ENCODE measurements around the gene LRRC7. TPM values are rescaled to one million over a fixed set of nuclear protein-coding genes. Genes with fewer than 3 reads are reported as not detected.

LRRC7 gene
- polyA plus RNA-seq, 1 donor from 2014 or later = 141 TPM

DNA sequence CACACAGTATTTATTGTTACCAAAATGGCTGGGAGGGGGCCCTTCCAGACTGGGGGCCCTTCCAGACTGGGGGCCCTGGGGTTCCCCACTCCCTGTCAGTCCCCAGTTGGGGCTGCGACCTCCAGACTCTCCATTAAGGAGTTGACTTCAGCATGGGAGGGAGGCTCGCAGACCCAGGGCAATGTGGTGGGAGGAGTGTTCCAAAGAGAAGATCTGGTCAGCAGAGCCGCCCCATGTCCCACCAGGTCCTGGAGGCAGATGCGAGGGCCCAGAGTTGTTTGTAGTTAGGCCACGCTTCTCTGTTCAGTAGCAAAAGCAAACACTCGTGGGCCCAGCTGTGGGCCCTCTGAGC, 352.2 kb downstream of the LRRC7 start:
- Histone ChIP-seq H3K27ac (ENCODE audit: low read length) (no peak overlapping the region), H3K4me3 (ENCODE audit: low read length) (no peak overlapping the region), H3K9me3 (ENCODE audit: low read length) (no peaks in the 10 kb centered on the region), H3K4me2 (ENCODE audit: low read length) (no peak overlapping the region), H3F3A (ENCODE audit: insufficient read depth, low read length, poor library complexity, severe bottlenecking) (no peaks in the 10 kb centered on the region), H4K20me1 (ENCODE audit: insufficient read depth) (no peaks in the 10 kb centered on the region), H2AFZ (ENCODE audit: low read depth, low read length) (no peak overlapping the region), H3K79me2 (replicated peaks; ENCODE audit: insufficient read depth, low read length) (no peaks in the 10 kb centered on the region), H3K9ac (ENCODE audit: low read length) (no peak overlapping the region), H3K27me3 (ENCODE audit: insufficient read depth, low read depth, low read length) (no peaks in the 10 kb centered on the region), H3K36me3 (ENCODE audit: insufficient read depth, low read length) (no peaks in the 10 kb centered on the region), H3K9me2 (ENCODE audit: insufficient read depth, low read length) (no peaks in the 10 kb centered on the region)
- TF ChIP-seq TAF1 (IDR thresholded peaks at IDR 0.05; ENCODE audit: low read depth) = no peak
- TF ChIP-seq EP300 (conservative IDR thresholded peaks at IDR 0.05; ENCODE audit: poor library complexity, severe bottlenecking) = no peak
- TF ChIP-seq RAD21 (conservative IDR thresholded peaks at IDR 0.05) = no peak
- no peak for TF ChIP-seq MXI1 (conservative IDR thresholded peaks at IDR 0.05; ENCODE audit: poor library complexity, severe bottlenecking)
- TF ChIP-seq, protein P1, sequence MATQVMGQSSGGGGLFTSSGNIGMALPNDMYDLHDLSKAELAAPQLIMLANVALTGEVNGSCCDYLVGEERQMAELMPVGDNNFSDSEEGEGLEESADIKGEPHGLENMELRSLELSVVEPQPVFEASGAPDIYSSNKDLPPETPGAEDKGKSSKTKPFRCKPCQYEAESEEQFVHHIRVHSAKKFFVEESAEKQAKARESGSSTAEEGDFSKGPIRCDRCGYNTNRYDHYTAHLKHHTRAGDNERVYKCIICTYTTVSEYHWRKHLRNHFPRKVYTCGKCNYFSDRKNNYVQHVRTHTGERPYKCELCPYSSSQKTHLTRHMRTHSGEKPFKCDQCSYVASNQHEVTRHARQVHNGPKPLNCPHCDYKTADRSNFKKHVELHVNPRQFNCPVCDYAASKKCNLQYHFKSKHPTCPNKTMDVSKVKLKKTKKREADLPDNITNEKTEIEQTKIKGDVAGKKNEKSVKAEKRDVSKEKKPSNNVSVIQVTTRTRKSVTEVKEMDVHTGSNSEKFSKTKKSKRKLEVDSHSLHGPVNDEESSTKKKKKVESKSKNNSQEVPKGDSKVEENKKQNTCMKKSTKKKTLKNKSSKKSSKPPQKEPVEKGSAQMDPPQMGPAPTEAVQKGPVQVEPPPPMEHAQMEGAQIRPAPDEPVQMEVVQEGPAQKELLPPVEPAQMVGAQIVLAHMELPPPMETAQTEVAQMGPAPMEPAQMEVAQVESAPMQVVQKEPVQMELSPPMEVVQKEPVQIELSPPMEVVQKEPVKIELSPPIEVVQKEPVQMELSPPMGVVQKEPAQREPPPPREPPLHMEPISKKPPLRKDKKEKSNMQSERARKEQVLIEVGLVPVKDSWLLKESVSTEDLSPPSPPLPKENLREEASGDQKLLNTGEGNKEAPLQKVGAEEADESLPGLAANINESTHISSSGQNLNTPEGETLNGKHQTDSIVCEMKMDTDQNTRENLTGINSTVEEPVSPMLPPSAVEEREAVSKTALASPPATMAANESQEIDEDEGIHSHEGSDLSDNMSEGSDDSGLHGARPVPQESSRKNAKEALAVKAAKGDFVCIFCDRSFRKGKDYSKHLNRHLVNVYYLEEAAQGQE (IDR thresholded peaks at IDR 0.05; ENCODE audit: borderline replicate concordance) = no peak
- TF ChIP-seq SMC3 (conservative IDR thresholded peaks at IDR 0.05; ENCODE audit: poor library complexity) = no peak
- TF ChIP-seq, protein P2, sequence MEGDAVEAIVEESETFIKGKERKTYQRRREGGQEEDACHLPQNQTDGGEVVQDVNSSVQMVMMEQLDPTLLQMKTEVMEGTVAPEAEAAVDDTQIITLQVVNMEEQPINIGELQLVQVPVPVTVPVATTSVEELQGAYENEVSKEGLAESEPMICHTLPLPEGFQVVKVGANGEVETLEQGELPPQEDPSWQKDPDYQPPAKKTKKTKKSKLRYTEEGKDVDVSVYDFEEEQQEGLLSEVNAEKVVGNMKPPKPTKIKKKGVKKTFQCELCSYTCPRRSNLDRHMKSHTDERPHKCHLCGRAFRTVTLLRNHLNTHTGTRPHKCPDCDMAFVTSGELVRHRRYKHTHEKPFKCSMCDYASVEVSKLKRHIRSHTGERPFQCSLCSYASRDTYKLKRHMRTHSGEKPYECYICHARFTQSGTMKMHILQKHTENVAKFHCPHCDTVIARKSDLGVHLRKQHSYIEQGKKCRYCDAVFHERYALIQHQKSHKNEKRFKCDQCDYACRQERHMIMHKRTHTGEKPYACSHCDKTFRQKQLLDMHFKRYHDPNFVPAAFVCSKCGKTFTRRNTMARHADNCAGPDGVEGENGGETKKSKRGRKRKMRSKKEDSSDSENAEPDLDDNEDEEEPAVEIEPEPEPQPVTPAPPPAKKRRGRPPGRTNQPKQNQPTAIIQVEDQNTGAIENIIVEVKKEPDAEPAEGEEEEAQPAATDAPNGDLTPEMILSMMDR (IDR thresholded peaks at IDR 0.05; ENCODE audit: poor library complexity, severe bottlenecking) = no peak

DNA sequence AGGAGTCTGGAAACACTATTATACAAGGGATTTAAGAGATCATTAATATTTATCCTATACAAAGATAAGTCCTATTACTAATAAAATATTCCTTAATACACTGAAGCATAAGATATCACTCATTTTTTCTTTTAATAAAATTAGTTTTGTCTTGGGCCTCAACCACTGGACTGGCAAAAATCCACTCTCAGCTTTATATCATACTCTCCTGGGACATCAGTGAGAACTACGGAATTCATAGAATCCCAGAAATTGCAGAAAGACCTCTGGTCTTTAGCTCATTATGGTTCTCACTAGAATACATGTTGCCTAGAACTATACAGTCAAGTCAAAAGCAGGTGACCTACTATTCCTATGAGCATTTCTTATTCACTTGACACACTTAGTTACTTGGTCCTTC, 352.7 kb downstream of the LRRC7 start:
- H3K9me2 ChIP-seq (ENCODE audit: insufficient read depth, low read length) = no peaks in the 10 kb centered on the region
- no peak for TF ChIP-seq EZH2 (IDR thresholded peaks at IDR 0.05; ENCODE audit: borderline replicate concordance, insufficient read depth, low read length, poor library complexity, severe bottlenecking)
- TF ChIP-seq POLR2AphosphoS5 (IDR thresholded peaks at IDR 0.05) = no peak
- no peak for TF ChIP-seq MXI1 (conservative IDR thresholded peaks at IDR 0.05; ENCODE audit: poor library complexity, severe bottlenecking)
- no peak for TF ChIP-seq SMC3 (conservative IDR thresholded peaks at IDR 0.05; ENCODE audit: poor library complexity)
- TF ChIP-seq, protein P2 (IDR thresholded peaks at IDR 0.05; ENCODE audit: poor library complexity, severe bottlenecking) = no peak
- TF ChIP-seq, protein P1 (IDR thresholded peaks at IDR 0.05; ENCODE audit: borderline replicate concordance) = no peak
- TF ChIP-seq RAD21 (conservative IDR thresholded peaks at IDR 0.05) = no peak
- no peak for TF ChIP-seq EP300 (conservative IDR thresholded peaks at IDR 0.05; ENCODE audit: poor library complexity, severe bottlenecking)
- TF ChIP-seq TAF1 (IDR thresholded peaks at IDR 0.05; ENCODE audit: low read depth) = no peak
- H3K4me3 ChIP-seq (ENCODE audit: low read length) = no peak overlapping the region
- H2AFZ ChIP-seq (ENCODE audit: low read depth, low read length) = no peak overlapping the region
- no peak overlapping the region for H3K4me2 ChIP-seq (ENCODE audit: low read length)
- no peaks in the 10 kb centered on the region for H4K20me1 ChIP-seq (ENCODE audit: insufficient read depth)
- no peaks in the 10 kb centered on the region for H3K27me3 ChIP-seq (ENCODE audit: insufficient read depth, low read depth, low read length)
- H3K9me3 ChIP-seq (ENCODE audit: low read length) = no peaks in the 10 kb centered on the region
- no peak overlapping the region for H3K9ac ChIP-seq (ENCODE audit: low read length)
- no peaks in the 10 kb centered on the region for H3K36me3 ChIP-seq (ENCODE audit: insufficient read depth, low read length)
- H3K27ac ChIP-seq (ENCODE audit: low read length) = no peak overlapping the region
- H3F3A ChIP-seq (ENCODE audit: insufficient read depth, low read length, poor library complexity, severe bottlenecking) = no peaks in the 10 kb centered on the region
- H3K79me2 ChIP-seq (replicated peaks; ENCODE audit: insufficient read depth, low read length) = no peaks in the 10 kb centered on the region

All from neural cell (in vitro differentiated cells).